ENCODE measurements around the gene MXD4.
"Not testable (repeated sequence)": the region's sequence is repeated elsewhere in the genome, so short reads cannot be mapped to it uniquely, and the experiment has no call there.

Gene MXD4

DNA sequence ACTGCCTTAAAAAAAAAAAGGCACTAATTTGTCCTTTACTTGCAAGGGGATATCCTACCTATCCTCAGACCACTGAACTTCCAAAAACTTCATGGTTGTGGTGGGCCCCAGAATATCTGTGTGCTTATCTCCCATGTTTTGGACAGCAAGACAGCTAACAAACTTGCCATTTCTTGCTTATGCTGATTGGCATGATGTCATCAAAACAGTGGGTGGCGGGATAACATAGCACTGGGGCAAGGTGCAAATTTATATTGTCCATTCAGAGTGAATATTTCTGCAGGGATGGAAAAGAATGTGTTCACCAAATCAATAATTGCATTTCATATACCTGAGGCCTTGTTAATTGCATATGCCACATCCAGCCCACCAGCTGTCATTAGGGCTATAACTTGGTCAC lies 43.5 kb downstream of the MXD4 start:
- TF ChIP-seq, protein P1, sequence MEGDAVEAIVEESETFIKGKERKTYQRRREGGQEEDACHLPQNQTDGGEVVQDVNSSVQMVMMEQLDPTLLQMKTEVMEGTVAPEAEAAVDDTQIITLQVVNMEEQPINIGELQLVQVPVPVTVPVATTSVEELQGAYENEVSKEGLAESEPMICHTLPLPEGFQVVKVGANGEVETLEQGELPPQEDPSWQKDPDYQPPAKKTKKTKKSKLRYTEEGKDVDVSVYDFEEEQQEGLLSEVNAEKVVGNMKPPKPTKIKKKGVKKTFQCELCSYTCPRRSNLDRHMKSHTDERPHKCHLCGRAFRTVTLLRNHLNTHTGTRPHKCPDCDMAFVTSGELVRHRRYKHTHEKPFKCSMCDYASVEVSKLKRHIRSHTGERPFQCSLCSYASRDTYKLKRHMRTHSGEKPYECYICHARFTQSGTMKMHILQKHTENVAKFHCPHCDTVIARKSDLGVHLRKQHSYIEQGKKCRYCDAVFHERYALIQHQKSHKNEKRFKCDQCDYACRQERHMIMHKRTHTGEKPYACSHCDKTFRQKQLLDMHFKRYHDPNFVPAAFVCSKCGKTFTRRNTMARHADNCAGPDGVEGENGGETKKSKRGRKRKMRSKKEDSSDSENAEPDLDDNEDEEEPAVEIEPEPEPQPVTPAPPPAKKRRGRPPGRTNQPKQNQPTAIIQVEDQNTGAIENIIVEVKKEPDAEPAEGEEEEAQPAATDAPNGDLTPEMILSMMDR (IDR thresholded peaks at IDR 0.05): no peak
- no peaks in the 10 kb centered on the region for H3K9me3 Mint-ChIP-seq
- peaks cover 14% of the 10 kb centered on the region for H3K4me1 Mint-ChIP-seq
- no peaks in the 10 kb centered on the region for H3K36me3 Mint-ChIP-seq (ENCODE audit: low read depth)
- no peak for DNase-seq
- no peak overlapping the region for H3K4me3 Mint-ChIP-seq
- H3K27ac Mint-ChIP-seq: no peak overlapping the region
- peaks cover 12% of the 10 kb centered on the region for H3K27me3 Mint-ChIP-seq (ENCODE audit: low read depth, poor library complexity)

- peaks cover 12% of the 10 kb centered on the region for H3K27me3 Mint-ChIP-seq (ENCODE audit: low read depth, poor library complexity)
- H3K36me3 Mint-ChIP-seq (ENCODE audit: low read depth): no peaks in the 10 kb centered on the region
- H3K4me3 Mint-ChIP-seq: no peak overlapping the region
- TF ChIP-seq, protein P1 (IDR thresholded peaks at IDR 0.05): no peak
- no peak overlapping the region for H3K27ac Mint-ChIP-seq
- DNase-seq: no peak
- no peaks in the 10 kb centered on the region for H3K9me3 Mint-ChIP-seq
- H3K4me1 Mint-ChIP-seq: peaks cover 9% of the 10 kb centered on the region
These were observed 44.2 kb downstream of the MXD4 start for GRCh38 chr4:2217726-2218125.

- H3K27ac Mint-ChIP-seq: no peak overlapping the region
- no peaks in the 10 kb centered on the region for H3K9me3 Mint-ChIP-seq
- peaks cover 12% of the 10 kb centered on the region for H3K27me3 Mint-ChIP-seq (ENCODE audit: low read depth, poor library complexity)
- DNase-seq: no peak
- H3K36me3 Mint-ChIP-seq (ENCODE audit: low read depth): no peaks in the 10 kb centered on the region
- H3K4me3 Mint-ChIP-seq: no peak overlapping the region
- TF ChIP-seq, protein P1 (IDR thresholded peaks at IDR 0.05): no peak
- H3K4me1 Mint-ChIP-seq: no peaks in the 10 kb centered on the region
These were observed 49.1 kb downstream of the MXD4 start for GRCh38 chr4:2212831-2213230.

GRCh38 chr4:2202789-2203188 lies 59.1 kb downstream of the MXD4 start:
- not testable (repeated sequence) for H3K4me1 Mint-ChIP-seq; H3K27me3 Mint-ChIP-seq (ENCODE audit: low read depth, poor library complexity); H3K27ac Mint-ChIP-seq; H3K9me3 Mint-ChIP-seq; H3K4me3 Mint-ChIP-seq; DNase-seq
- H3K36me3 Mint-ChIP-seq (ENCODE audit: low read depth): peaks cover 15% of the 10 kb centered on the region

All from nephron progenitor cell (in vitro differentiated cells).